Measurements from ENCODE around the gene SLC16A8.
"Not testable (repeated sequence)": the region's sequence is repeated elsewhere in the genome, so short reads cannot be mapped to it uniquely, and the experiment has no call there.

SLC16A8 gene

DNA sequence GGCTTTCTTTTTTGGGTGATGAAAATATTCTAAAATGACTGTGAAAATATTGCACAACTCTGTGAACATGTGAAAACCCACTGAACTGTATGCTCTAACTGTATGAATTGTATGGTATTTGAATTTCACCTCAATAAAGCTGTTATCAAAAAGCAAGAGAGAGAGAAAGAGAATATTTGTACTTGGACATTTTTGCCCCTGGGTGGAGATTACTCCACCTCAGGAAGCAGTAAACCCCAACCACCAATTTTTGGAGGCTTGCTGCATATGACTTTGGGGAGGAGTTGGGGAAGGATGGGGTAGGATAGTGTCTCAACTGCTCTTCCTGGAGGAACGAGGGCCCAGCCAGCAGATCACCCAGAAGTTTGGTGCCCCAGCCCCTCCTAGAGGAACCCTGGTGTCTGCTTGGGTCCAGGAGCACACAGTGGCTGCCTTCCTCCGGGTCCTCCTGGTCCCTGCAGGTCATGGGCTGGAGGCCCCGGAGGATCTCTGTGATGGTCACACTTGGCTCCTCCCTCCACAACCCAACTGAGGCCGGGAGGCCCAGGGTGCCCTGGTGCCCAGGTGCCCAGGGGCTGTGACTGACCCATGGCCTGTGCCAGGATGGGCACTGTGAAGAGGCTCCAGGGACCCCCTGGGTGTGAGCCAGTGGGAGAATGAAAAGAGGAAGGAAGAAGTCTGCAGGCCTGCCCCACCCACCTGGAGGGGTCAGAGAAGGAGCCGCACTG lies 42.1 kb downstream of the SLC16A8 start:
- DNase-seq, result peak; percentile 1

DNA sequence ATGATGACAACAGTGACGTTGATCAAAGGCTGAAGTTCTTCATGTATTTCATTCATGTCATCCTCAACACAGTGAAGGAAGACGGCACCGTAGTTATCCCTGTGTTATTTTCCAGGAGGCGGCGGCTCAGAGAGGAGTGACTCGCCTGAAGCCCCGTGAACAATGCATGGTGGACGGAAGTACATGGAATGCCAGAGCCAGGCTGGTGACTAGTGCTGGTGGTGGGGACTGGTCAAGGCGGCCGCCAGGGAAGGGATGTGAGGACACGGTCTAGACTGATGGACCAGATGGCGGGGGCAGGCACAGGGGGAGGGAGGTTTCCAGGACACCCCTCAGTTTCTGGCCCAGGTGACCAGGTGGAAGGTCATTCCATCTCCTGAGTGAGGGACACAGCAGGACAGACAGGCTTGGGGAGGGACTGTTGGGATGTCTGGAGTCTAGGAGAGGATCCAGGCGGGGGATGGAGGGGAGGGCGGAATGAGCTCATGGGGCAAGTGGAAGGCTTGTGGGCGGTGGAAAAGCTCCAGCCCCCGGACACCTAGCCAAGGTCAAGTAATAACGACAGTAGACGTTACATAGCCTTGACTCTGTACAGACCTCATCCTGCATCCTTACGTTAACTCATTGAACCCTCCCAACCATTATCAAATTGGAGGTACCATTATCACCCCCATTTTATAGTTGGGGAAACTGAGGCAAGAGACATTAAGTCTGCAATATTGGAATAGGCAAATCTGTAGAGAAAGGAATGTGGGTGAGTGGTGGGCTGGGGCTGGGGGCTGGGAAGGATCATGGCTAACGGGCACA lies 42.8 kb downstream of the SLC16A8 start:
- peak; percentile 17 for DNase-seq

DNA sequence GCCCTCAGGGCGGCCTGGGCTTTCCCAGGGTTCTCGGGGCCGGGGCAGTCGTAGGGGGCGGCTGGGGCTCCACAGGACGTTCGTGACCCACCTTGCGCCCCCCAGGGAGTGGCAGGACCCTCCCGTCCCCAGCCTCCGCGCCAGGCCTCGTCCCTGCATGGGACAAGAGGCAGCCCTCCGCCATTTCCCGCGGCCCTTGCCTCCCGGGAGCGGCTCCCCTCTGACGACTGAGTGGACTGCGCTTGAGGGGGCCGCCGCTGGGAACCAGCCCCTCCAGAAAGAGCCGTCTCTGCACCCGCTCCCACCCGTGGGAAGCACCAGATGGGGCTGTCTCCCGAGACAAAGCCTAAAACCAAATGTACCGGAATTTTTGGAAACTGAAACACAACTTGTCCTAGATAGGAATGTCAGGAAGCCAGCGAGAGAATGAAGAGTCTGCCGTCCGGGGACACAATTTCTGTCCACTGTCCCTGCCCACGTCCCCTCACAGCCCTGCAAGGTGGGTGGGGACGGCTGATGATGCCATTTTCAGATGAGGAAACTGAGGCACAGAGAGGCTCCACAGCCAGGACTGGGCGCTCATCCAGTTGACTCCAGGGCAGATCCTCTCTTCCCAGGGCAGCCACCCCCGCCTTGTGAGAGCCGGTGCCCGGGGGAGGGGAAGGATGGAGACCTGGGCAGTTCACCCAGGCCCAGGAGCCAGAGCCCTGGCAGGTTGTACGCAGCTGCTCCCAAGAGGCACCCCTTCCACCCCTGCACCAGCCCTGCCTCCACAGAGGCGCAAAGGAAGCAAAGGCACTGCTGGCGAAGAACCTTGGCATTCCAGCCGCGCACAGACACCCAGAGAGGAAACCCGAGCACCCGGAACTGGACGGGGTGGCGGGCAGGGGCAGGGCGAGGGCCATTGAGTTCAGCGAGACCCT lies 44.8 kb downstream of the SLC16A8 start:
- peak; percentile 31 for DNase-seq

DNA sequence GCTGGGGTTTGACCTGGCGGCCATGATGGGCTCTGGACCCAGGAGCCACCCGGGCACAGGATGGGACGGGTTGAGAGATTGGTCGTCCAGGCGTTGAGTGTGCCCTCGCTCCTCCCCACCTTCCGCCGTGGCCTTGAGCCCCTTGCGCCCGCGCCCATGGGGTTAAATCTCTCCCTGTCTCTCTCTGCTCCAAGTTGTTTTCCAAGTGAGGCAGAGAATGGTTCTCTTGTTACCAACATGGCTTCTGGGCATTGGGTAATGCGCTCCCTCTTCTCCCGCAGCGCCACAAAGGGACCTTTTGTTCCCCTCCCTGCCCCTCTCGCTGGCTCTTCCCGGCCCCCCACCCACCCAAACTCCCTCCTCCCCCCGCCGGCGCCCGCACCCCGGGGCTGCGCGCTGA lies 45.6 kb downstream of the SLC16A8 start:
- peak; percentile 42 for DNase-seq

DNA sequence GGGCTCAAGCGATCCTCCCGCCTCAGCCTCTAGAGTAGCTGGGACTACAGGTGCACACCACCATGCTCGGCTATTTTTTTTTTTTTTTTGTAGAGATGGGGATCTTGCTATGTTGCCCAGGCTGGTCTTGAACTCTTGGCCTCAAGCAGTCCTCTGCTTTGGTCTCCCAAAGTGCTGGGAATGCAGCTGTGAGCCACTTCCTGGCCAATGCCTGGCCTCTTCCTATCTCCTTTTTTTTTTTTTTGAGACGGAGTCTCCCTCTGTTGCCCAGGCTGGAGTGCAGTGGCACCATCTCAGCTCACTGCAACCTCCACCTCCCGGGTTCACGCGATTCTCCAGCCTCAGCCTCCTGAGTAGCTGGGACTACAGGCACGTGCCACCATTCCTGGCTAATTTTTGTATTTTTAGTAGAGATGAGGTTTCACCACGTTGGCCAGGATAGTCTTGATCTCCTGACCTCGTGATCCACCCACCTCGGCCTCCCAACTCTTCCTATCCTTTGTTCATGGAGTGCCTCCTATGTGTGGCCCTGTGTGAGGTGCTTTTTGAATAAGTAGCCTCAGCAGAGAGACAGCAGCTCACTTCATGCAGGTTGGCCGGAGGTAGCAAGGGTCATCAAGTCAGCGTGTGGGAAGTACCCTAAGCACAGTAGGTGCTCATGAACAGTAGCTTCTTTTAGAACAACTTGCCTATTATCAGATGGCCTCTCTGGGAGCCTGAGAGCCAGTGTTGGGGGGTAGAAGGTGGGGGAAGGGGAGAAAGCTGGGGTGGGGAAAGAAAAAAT lies 46.4 kb downstream of the SLC16A8 start:
- not testable (repeated sequence) for DNase-seq

DNA sequence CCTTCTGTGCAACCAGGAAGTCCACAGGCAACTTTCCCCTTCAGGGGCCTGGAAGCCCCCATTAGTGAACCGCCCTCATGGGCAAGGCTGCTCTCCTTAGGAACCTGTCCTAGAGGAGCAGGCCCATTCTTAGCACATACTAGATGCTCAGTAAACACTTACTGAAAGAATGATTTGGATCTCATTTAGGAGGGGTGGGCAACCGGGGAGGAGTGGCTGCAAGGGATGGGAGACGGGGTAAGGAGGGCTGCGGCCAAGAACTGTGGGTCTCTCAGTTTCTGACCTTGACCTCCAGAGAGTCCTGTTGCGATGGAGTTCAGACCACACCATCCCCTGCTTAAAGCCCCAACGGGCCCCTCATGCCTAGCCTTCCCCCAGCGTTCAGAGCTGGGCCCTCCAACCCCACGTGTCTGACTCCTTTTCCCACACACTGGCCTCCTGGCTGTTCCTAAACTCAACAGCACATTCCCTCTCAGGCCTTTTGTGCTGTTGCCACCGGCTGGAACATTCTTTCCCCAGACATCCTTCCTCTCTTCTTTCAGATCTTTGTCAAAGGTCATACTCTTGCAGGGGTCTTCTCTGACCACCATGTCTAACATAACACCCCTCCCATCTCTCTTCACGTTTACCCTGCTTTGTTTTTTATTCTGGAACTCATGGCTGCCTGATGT lies 47.5 kb downstream of the SLC16A8 start:
- peak; percentile 18 for DNase-seq

DNA sequence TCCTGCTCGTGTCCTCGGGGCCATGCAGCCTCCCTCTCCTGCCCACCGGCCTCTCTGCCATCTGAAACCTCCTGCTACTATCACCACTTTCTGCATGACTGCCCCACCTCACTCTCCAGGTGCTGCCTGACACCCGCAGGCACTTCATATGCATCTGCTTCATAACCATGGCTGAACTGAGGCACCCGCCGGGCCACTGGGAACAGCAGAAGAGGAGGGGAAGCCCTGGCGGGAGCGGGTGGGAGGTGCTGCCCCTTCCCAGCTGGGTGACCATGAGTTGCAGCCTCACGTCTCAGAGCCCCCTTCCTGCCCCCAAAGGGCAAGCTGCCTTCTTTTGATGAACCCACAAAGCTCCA lies 48.5 kb downstream of the SLC16A8 start:
- no peak for DNase-seq

DNA sequence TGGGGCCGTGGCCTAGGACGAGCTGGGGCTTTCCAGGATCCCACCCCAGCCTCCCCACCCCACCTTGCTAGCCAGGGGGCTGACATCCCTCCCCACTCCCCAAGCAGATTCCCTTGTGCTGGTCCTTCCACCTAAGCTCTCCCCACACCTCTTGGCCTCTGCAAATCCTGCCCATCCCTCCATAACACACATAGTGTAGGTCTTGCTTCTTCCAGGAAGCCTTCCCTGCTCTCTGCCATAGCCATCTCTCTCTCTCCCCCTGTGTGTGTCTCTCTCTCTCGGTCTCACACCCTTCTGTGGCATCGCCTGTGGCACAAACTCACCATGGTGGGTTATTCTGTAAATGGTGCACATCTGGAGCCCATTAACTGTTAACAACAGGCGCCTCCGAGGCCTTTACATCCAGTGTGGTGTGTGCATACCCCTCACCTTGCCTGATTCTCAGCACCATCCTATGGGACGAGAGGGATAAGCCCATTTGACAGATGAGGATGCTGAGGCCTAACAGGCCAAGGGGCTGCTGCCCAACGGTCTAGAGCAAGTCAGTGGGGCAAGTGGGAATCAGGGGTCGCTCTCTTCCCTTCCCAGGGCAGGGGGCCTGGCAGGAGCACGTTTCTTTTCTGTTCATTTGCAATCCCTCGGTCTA lies 49.0 kb downstream of the SLC16A8 start:
- no peak for DNase-seq

DNA sequence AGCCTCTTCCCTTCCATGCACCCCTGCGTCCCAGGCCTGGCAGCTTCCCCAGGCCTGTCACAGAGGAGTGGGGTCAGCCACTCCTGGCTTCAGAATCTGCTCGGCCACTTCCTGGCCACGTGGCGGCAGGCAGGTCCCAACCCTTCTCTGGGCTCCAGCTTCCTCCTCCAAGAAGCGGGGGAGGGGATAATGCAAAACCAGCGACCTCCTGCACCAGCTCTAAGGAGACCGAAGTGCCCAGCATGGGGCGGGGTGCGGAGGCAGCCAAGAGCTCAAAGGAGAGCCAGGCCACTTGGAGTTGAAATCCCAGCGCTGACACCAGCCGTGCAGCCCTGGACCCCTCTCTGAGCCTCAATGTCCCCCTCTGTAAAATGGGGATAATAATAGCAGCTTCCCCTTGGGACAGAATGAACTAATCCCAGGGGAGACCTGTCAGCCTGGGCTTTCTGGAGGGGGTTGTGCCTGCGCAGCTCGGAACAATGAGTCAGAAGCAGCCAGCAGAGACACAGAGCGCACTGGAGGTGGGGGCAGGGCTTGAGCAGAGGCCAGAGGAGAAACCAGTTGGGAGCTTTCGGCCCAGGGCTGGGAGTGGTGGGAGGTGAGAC lies 49.6 kb downstream of the SLC16A8 start:
- peak; percentile 77 for DNase-seq

DNA sequence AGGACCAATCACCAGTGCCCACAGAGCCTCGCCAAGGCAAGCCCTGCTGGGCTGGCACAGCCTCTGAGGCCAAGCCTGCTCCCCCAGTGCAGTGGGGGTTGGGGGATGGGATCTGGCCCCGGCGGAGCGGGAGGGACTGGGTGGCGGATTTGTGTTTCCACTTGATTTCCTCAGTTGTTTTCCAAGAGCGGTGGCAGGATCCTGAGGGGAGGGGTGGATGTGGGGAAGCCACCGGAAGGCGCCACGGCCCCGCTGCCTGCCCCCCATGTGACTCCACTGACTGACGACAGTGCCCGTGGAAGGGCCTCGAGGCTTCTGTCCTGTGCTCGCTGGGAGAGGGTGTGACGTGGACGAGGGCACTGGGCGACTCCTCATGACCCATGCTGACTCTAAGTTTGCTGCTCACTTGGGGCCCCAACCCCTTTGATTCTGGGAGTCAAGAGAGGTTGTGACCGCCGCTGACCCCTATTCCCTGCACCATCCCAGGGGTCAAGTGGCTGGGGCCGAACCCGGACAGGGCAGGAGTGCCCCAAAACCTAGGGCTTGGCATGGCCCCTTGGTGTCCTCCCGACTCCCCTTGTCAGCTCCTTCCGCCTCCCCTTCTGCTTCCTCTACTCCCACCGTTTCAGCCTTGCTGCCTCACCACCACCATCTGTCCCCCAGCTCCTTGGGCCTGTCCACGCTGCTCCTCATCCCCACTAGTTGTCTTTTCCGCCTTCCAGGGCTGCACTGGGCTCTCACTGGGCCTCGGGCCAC lies 50.3 kb downstream of the SLC16A8 start:
- DNase-seq, result no peak

DNA sequence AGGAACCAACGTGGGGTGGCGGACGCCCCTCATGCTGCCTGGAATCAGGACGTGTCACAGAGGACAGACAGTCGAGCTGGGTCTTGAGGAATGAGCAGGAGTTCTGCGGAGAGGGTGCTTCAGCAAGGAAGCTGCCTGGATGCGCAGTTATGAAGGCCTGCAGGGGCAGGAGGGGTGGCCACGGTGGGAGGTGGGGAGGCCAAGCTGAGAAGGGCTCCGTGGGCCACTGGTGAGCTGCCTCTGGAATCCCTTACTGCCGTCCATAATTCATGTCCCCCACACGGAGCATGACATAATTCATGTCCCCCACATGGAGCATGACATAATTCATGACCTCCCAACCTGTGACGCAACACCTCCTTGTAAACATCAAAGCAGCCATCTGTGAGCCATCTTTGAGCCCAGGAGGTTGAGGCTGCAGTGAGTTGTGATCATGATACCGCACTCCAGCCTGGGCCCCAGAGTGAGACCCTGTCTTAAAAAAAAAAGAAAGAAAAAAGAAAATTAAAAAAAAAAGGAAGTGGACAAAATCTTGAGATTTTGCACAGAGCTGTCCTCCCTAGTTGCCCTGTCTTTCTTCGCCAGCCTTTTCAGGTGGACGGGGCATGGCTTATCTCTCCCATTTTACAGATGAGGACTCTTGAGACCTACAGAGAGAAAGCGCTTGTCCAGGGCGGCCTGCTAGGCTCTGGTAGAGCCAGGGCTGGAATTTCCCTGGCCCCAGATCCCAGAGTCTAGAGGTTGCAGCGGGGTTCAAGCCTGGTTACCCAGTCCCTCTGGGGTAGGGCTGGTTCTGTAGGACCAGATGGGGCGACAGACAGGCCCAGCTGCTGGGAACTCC lies 51.1 kb downstream of the SLC16A8 start:
- no peak for DNase-seq

DNA sequence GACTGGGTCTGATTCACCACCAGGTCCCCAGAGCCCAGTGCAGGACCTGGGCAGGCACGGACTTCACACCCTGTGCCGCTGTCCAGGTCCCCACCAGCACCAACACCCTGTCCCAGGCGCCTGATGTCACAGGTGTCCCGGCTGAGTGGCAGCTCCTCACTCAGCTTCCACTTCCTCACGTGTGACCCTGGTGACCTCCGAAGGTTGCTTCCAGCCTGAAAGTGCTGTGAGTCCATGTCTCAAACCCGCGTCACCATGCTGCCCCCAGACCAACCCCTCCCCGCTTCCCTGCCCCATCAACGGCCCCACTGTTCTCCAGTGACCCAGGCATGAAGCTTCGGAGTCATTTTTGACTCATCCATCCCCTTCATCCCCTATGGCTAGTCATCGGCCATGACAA lies 52.5 kb downstream of the SLC16A8 start:
- no peak for DNase-seq

DNA sequence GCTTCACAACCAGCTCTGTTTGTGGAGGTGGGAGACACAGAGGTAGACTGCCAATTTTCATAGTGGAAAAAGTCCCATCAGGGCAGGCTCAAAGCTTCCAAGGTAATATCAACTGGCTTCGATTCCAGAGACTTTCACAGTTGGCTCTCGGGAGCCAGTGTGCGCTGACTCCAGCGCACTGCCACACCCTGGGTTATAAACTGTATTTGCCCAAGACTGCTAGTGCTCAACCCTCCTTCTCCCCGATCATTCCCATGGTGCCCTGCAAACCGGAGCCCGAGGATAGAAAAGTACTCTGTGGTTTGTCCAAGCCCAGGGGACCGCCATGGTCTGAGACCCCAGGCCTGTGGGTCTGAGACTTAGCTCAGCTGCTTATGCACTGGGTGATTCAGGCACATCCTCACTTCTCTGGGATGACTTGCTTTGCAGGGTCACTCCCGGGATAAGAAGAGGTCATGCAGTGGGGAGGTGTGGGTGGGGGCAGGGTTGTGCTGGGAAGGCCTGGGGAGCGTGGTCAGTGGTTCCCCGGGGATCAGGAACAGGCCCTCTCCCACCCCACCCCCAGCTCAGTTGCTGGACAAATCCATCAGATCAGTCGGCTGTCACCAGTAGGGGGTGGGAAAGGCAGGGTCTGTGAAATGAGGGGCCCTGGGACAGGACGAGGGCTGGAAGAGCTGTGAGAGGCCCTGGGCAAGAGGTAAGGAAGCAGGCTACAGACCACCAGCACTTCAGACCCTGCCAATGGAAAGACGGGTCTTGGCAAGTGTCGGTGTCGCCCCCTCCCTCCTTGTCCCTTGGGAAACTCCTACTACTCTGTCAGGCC lies 53.5 kb downstream of the SLC16A8 start:
- DNase-seq, result no peak

DNA sequence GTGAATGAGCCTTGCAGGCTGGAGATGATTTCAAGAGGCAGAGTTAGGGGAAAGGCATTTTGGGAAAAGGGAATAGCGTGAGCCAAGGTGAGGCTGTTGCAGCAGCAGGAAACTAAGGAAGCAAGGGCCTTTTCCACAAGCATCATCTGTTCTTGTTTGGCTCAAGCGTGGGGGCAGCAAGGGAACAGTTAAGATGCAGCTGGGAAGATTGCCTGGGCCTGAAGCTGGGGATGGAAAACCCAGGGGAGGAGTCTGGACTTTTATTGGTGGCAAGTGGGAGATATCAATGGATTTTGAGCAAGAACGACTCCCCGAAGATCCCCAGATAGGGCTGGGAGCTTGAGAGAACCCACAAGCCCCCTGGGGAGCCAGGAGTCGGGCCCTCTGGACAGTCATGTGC lies 54.1 kb downstream of the SLC16A8 start:
- no peak for DNase-seq

DNA sequence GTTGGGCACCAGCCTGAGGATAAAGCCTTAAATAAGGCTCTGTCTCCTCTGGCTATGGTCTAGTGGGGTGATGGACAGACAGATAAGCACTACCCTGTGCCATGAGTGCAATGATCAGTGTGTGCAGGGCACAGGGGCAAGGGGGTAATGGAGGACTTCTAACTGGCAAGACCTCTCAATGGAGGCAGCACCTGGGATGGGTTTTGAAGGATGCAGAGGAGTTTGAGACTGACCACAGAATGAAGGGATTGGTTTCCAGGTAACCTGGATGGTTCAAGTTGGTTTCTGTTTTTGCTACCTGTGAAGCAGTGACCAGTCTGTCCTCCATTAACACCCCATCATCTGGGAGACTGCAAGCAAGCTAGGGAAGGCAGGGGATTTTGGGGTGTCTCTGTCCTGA lies 54.6 kb downstream of the SLC16A8 start:
- no peak for DNase-seq

DNA sequence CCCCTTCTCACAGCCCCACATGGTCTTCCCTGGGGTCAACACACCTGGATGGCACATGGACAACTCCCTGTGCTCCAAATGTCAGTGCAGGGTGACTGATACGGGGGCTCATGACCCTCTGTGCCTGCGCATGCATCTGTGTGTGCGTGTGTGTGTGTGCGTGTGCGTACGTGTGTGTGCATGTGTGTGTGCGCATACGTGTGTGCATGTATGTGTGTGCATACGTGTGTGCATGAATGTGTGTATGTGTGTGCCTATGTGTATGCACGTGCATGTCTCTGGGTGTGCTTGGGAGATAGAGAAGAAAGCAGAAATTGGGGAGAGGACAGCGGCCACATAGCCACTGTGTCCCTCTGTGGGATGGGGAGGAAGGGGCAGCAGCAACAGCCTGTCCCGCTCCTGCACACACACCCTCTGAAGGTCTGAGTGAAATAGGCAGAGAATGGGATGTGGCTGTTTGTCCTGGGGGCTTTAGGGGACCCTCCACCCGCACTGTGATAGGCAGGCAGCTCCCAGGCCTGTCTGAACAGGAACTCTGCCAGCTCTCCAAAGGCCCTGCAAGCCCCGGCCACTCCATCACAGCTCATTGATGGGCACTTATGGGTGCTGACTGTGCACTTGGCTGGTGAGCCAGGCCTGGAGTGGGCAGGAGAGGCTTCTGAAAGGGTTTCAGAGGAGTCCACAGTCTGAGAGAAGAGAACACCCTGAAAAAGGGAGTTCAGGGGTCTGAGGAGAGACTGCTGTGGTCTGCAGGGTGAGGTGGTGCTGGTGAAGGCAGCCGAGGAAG lies 55.4 kb downstream of the SLC16A8 start:
- no peak for DNase-seq

All from left hindlimb (tissue), 1 donor.